Loucy (cell line): ENCODE measurements around the gene OR5K4.

Experiments
- H2AFZ ChIP-seq: fragments of 200-600 bp; sonication (generic); 2 replicates; pipeline ENCODE4 v1.6.0; 2016; ENCODE audit warnings: antibody characterized with exemption, mild to moderate bottlenecking, low read length, moderate library complexity
- H3F3A ChIP-seq: fragments of 200-600 bp; 2 replicates; pipeline ENCODE4 v1.6.0; 2016; ENCODE audit warnings: antibody characterized with exemption, low read depth, mild to moderate bottlenecking
- H3K27me3 ChIP-seq: fragments of 200-600 bp; sonication (generic); 2 replicates; pipeline ENCODE4 v1.6.1; 2014; ENCODE audit warnings: low read length, mild to moderate bottlenecking; ENCODE audit not compliant: insufficient read depth, poor library complexity, severe bottlenecking
- H3K36me3 ChIP-seq: fragments of 200-600 bp; sonication (generic); 2 replicates; pipeline ENCODE4 v1.6.1; 2016; ENCODE audit warnings: low read length; ENCODE audit not compliant: insufficient read depth
- H3K4me1 ChIP-seq: fragments of 200-600 bp; sonication (generic); 2 replicates; pipeline ENCODE4 v1.5.1; 2014; ENCODE audit warnings: low read length, mild to moderate bottlenecking; ENCODE audit not compliant: insufficient read depth, poor library complexity, severe bottlenecking
- H3K4me2 ChIP-seq: fragments of 200-600 bp; sonication (generic); 2 replicates; pipeline ENCODE4 v1.6.0; 2014; ENCODE audit warnings: antibody characterized with exemption, low read length, low read depth, mild to moderate bottlenecking; ENCODE audit not compliant: poor library complexity, severe bottlenecking
- H3K4me3 ChIP-seq: fragments of 200-600 bp; sonication (generic); 2 replicates; pipeline ENCODE4 v1.5.1; 2014; ENCODE audit warnings: low read length, mild to moderate bottlenecking, mixed read lengths; ENCODE audit not compliant: poor library complexity, severe bottlenecking
- H3K79me2 ChIP-seq: fragments of 200-600 bp; sonication (generic); 2 replicates; pipeline ENCODE4 v1.6.1; 2014; ENCODE audit warnings: low read length; ENCODE audit not compliant: insufficient read depth
- H3K9ac ChIP-seq: fragments of 200-600 bp; sonication (generic); 2 replicates; pipeline ENCODE4 v1.6.0; 2014; ENCODE audit warnings: mild to moderate bottlenecking, low read depth, low read length, moderate library complexity; ENCODE audit not compliant: poor library complexity, severe bottlenecking
- H3K9me2 ChIP-seq: fragments of 200-600 bp; sonication (generic); replicated peaks from 2 replicates; pipeline ENCODE4 v1.6.1; 2016; ENCODE audit warnings: low read depth, low read length, mixed read lengths
- H3K9me3 ChIP-seq: fragments of 200-600 bp; sonication (generic); 2 replicates; pipeline ENCODE4 v1.6.1; 2014; ENCODE audit warnings: mild to moderate bottlenecking, antibody characterized with exemption, low read length, low read depth; ENCODE audit not compliant: insufficient read depth
- H4K20me1 ChIP-seq: fragments of 200-600 bp; sonication (generic); 2 replicates; pipeline ENCODE4 v1.6.0; 2014; ENCODE audit warnings: antibody characterized with exemption, low read length, mild to moderate bottlenecking; ENCODE audit not compliant: insufficient read depth, poor library complexity, severe bottlenecking
- CTCF ChIP-seq: fragments of 200-600 bp; sonication (generic); conservative IDR thresholded peaks from 2 replicates; pipeline ENCODE4 v1.5.1; 2014; ENCODE audit warnings: mild to moderate bottlenecking, antibody characterized with exemption, low read length
- EZH2phosphoT487 ChIP-seq: fragments of 200-600 bp; IDR thresholded peaks from 2 replicates; pipeline ENCODE4 v1.6.1; 2018; ENCODE audit warnings: antibody characterized with exemption, mild to moderate bottlenecking, moderate library complexity, borderline replicate concordance

Gene OR5K4

GRCh38 chr3:98353554-98353953, at the start of gene OR5K4:
OR5K4 (plus strand) TSS chr3:98353854; CDS start chr3:98353854, 0 bp downstream.
- no peak for TF ChIP-seq EZH2phosphoT487
- no peak for TF ChIP-seq CTCF
- Histone ChIP-seq H3K27me3 (no peaks in the 10 kb centered on the region), H3K79me2 (no peaks in the 10 kb centered on the region), H3K9me3 (0 out of 2 replicates have a peak, but pooled peaks cover 2% of the 10 kb centered on the region), H3K9me2 (no peaks in the 10 kb centered on the region), H3K4me2 (no peak within 1 kb of the TSS), H3F3A (no peaks in the 10 kb centered on the region), H3K4me3 (no peak within 1 kb of the TSS), H4K20me1 (no peaks in the 10 kb centered on the region), H3K4me1 (no peaks in the 10 kb centered on the region), H2AFZ (no peak within 1 kb of the TSS), H3K36me3 (no peaks in the 10 kb centered on the region), H3K9ac (no peak within 1 kb of the TSS)

GRCh38 chr3:98322101-98322500, 31.6 kb upstream of the OR5K4 start:
- no peak overlapping the region for H2AFZ ChIP-seq
- H3K9me2 ChIP-seq: no peaks in the 10 kb centered on the region
- H3K9me3 ChIP-seq: no peaks in the 10 kb centered on the region
- H3K79me2 ChIP-seq: no peaks in the 10 kb centered on the region
- no peaks in the 10 kb centered on the region for H4K20me1 ChIP-seq
- no peaks in the 10 kb centered on the region for H3K27me3 ChIP-seq
- no peaks in the 10 kb centered on the region for H3K4me1 ChIP-seq
- TF ChIP-seq CTCF (no peak), EZH2phosphoT487 (no peak)
- no peaks in the 10 kb centered on the region for H3F3A ChIP-seq
- H3K9ac ChIP-seq: no peak overlapping the region
- H3K4me3 ChIP-seq: no peak overlapping the region
- no peak overlapping the region for H3K4me2 ChIP-seq
- H3K36me3 ChIP-seq: no peaks in the 10 kb centered on the region

GRCh38 chr3:98322686-98323085, 31.0 kb upstream of the OR5K4 start:
- Histone ChIP-seq H3K36me3 (no peaks in the 10 kb centered on the region), H4K20me1 (no peaks in the 10 kb centered on the region), H3K4me3 (no peak overlapping the region), H3K79me2 (no peaks in the 10 kb centered on the region), H3K4me1 (no peaks in the 10 kb centered on the region), H2AFZ (no peak overlapping the region), H3K9me2 (no peaks in the 10 kb centered on the region), H3F3A (no peaks in the 10 kb centered on the region), H3K9me3 (no peaks in the 10 kb centered on the region), H3K4me2 (no peak overlapping the region), H3K9ac (no peak overlapping the region), H3K27me3 (no peaks in the 10 kb centered on the region)
- TF ChIP-seq EZH2phosphoT487: no peak
- no peak for TF ChIP-seq CTCF
